ENCODE data around the gene ACOXL.

ACOXL gene

GRCh38 chr2:110876167-110876999 is 144.0 kb downstream of the ACOXL start:
- DNase-seq (ENCODE audit: low read depth), result no peak

- no peak for DNase-seq (ENCODE audit: low read depth)
These were observed 144.9 kb downstream of the ACOXL start for GRCh38 chr2:110877031-110877827.

GRCh38 chr2:110878150-110878549 is 145.8 kb downstream of the ACOXL start:
- no peak for DNase-seq (ENCODE audit: low read depth)

GRCh38 chr2:110881908-110882307 is 149.5 kb downstream of the ACOXL start:
- no peak for DNase-seq (ENCODE audit: low read depth)

GRCh38 chr2:110883406-110883805 is 151.0 kb downstream of the ACOXL start:
- DNase-seq (ENCODE audit: low read depth), result no peak

- no peak for DNase-seq (ENCODE audit: low read depth)
These were observed 152.9 kb downstream of the ACOXL start for GRCh38 chr2:110885256-110885655.

- DNase-seq (ENCODE audit: low read depth), result no peak
These were observed 154.6 kb downstream of the ACOXL start for GRCh38 chr2:110886826-110887573.

GRCh38 chr2:110888411-110888810 is 156.0 kb downstream of the ACOXL start:
- DNase-seq (ENCODE audit: low read depth), result no peak

- DNase-seq (ENCODE audit: low read depth), result no peak
These were observed 159.3 kb downstream of the ACOXL start for GRCh38 chr2:110891626-110892025.

- no peak for DNase-seq (ENCODE audit: low read depth)
These were observed 163.9 kb downstream of the ACOXL start for GRCh38 chr2:110896226-110896625.

GRCh38 chr2:110897966-110898365 is 165.6 kb downstream of the ACOXL start:
- DNase-seq (ENCODE audit: low read depth), result no peak

- DNase-seq (ENCODE audit: low read depth), result no peak
These were observed 167.8 kb downstream of the ACOXL start for GRCh38 chr2:110900191-110900590.

- no peak for DNase-seq (ENCODE audit: low read depth)
These were observed 171.2 kb downstream of the ACOXL start for GRCh38 chr2:110903548-110903947.

GRCh38 chr2:110904116-110904778 is 171.9 kb downstream of the ACOXL start:
- DNase-seq (ENCODE audit: low read depth), result no peak

GRCh38 chr2:110904779-110905148 is 172.4 kb downstream of the ACOXL start:
- no peak for DNase-seq (ENCODE audit: low read depth)

GRCh38 chr2:110905217-110905616 is 172.8 kb downstream of the ACOXL start:
- no peak for DNase-seq (ENCODE audit: low read depth)

- no peak for DNase-seq (ENCODE audit: low read depth)
These were observed 174.4 kb downstream of the ACOXL start for GRCh38 chr2:110906613-110907298.

GRCh38 chr2:110909501-110909900 is 177.1 kb downstream of the ACOXL start:
- no peak for DNase-seq (ENCODE audit: low read depth)

GRCh38 chr2:110910423-110910822 is 178.1 kb downstream of the ACOXL start:
- no peak for DNase-seq (ENCODE audit: low read depth)

- no peak for DNase-seq (ENCODE audit: low read depth)
These were observed 187.4 kb downstream of the ACOXL start for GRCh38 chr2:110919738-110920137.

- DNase-seq (ENCODE audit: low read depth), result no peak
These were observed 193.1 kb downstream of the ACOXL start for GRCh38 chr2:110925479-110925878.

Data from activated T-helper 1 cell treated with Interleukin-2 at 50 U/mL for 16 hours (primary cell).